Neural crest cell (in vitro differentiated cells): Measurements from ENCODE around the gene TRABD2B. TPM values are rescaled to one million over a fixed set of nuclear protein-coding genes. Genes with fewer than 3 reads are reported as not detected.

Experiments
- DNase-seq: peaks from one replicate; pipeline ENCODE4 v3.0.0; 2021; ENCODE audit warnings: low read depth, mixed read lengths, low spot score
- H3K27ac Mint-ChIP-seq: one replicate; pipeline ENCODE4 v1.8.0; 2021; ENCODE audit warnings: mild to moderate bottlenecking, mixed read lengths; ENCODE audit not compliant: unreplicated experiment
- H3K27me3 Mint-ChIP-seq: 2 replicates; pipeline ENCODE4 v1.8.0; 2021; ENCODE audit warnings: low read depth, mild to moderate bottlenecking, mixed read lengths
- H3K36me3 Mint-ChIP-seq: 2 replicates; pipeline ENCODE4 v1.8.0; 2021; ENCODE audit warnings: low read depth, mild to moderate bottlenecking, mixed read lengths
- H3K4me1 Mint-ChIP-seq: 2 replicates; pipeline ENCODE4 v1.8.0; 2021; ENCODE audit warnings: mixed read lengths
- H3K4me3 Mint-ChIP-seq: one replicate; pipeline ENCODE4 v1.8.0; 2021; ENCODE audit warnings: mild to moderate bottlenecking, mixed read lengths
- H3K9me3 Mint-ChIP-seq: 2 replicates; pipeline ENCODE4 v1.8.0; 2021; ENCODE audit warnings: mixed read lengths
- total RNA-seq: library from RNA; stranded (reverse); gene quantifications from 2 replicates; pipeline ENCODE4 v1.2.1, GENCODE V29; 2021
- TF ChIP-seq, protein P1 (sequence below): fragments of 200-600 bp; sonication (generic); conservative IDR thresholded peaks from 2 replicates; pipeline ENCODE4 v1.5.0; 2021; ENCODE audit warnings: antibody characterized with exemption, mild to moderate bottlenecking

TRABD2B gene
- total RNA-seq, 1 donor from 2014 or later: 0.49 TPM

- no peaks in the 10 kb centered on the region for H3K36me3 Mint-ChIP-seq
- H3K27ac Mint-ChIP-seq: no peak overlapping the region
- no peaks in the 10 kb centered on the region for H3K4me1 Mint-ChIP-seq
- no peak overlapping the region for H3K4me3 Mint-ChIP-seq
- TF ChIP-seq, protein P1, sequence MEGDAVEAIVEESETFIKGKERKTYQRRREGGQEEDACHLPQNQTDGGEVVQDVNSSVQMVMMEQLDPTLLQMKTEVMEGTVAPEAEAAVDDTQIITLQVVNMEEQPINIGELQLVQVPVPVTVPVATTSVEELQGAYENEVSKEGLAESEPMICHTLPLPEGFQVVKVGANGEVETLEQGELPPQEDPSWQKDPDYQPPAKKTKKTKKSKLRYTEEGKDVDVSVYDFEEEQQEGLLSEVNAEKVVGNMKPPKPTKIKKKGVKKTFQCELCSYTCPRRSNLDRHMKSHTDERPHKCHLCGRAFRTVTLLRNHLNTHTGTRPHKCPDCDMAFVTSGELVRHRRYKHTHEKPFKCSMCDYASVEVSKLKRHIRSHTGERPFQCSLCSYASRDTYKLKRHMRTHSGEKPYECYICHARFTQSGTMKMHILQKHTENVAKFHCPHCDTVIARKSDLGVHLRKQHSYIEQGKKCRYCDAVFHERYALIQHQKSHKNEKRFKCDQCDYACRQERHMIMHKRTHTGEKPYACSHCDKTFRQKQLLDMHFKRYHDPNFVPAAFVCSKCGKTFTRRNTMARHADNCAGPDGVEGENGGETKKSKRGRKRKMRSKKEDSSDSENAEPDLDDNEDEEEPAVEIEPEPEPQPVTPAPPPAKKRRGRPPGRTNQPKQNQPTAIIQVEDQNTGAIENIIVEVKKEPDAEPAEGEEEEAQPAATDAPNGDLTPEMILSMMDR: no peak
- H3K9me3 Mint-ChIP-seq: no peaks in the 10 kb centered on the region
- no peak for DNase-seq
- no peaks in the 10 kb centered on the region for H3K27me3 Mint-ChIP-seq
Observed at GRCh38 chr1:47769295-47769694, 227.9 kb downstream of the TRABD2B start.

DNA sequence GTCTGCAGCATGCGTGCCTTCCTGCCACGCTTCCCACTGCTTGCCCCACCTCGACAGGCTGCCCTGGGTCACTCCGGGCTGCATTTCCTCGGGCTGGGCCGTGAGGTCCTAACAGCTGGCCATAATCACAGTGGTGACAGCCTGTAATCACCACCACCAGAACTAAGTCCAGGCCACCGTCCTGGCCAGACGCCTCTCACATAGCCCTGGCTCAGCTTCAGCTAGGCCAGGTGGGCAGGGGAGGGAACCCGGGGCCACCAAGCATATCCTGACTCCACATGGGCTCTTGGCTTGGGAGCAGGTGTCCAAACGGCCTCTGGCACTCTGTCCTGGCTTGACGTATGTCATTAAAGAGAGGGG is 229.5 kb downstream of the TRABD2B start:
- no peaks in the 10 kb centered on the region for H3K9me3 Mint-ChIP-seq
- H3K27ac Mint-ChIP-seq: no peak overlapping the region

GRCh38 chr1:47766832-47767740 is 230.1 kb downstream of the TRABD2B start:
- H3K36me3 Mint-ChIP-seq: no peaks in the 10 kb centered on the region
- no peaks in the 10 kb centered on the region for H3K9me3 Mint-ChIP-seq
- H3K4me3 Mint-ChIP-seq: no peak overlapping the region
- no peaks in the 10 kb centered on the region for H3K27me3 Mint-ChIP-seq
- no peak overlapping the region for H3K27ac Mint-ChIP-seq
- DNase-seq: no peak
- TF ChIP-seq, protein P1: no peak
- no peaks in the 10 kb centered on the region for H3K4me1 Mint-ChIP-seq

More for the DNA sequence above, 229.5 kb downstream of the TRABD2B start:
- Mint-ChIP-seq H3K27me3 (no peaks in the 10 kb centered on the region), H3K4me3 (no peak overlapping the region), H3K4me1 (no peaks in the 10 kb centered on the region), H3K36me3 (no peaks in the 10 kb centered on the region)
- TF ChIP-seq, protein P1: no peak
- no peak for DNase-seq

GRCh38 chr1:47765742-47766485 is 231.3 kb downstream of the TRABD2B start:
- peaks cover 5% of the 10 kb centered on the region for H3K4me1 Mint-ChIP-seq
- no peak for DNase-seq
- no peaks in the 10 kb centered on the region for H3K36me3 Mint-ChIP-seq
- TF ChIP-seq, protein P1: no peak
- no peak overlapping the region for H3K4me3 Mint-ChIP-seq
- no peaks in the 10 kb centered on the region for H3K27me3 Mint-ChIP-seq
- no peak overlapping the region for H3K27ac Mint-ChIP-seq
- no peaks in the 10 kb centered on the region for H3K9me3 Mint-ChIP-seq

DNA sequence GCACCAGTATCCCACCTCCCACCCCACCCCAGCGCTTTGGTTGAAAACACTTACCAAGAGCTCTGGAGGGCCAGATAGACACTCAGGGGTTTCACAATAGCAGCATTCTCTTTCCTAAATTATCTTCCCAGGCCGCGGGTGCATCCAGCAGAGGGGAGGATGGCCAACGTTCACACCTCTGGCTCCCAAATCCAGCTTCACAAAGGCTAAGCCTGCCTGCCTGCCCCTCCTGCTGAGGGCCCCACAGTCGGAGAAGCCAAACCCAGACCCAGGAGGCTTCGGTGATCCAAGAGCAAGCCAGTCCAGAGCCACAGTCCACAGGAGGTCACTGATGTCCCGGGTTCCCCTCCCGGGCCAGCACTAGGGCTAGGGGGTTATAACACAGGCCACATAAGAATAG is 231.9 kb downstream of the TRABD2B start:
- Mint-ChIP-seq H3K4me3 (no peak overlapping the region), H3K27me3 (no peaks in the 10 kb centered on the region), H3K36me3 (no peaks in the 10 kb centered on the region), H3K4me1 (peaks cover 5% of the 10 kb centered on the region), H3K9me3 (no peaks in the 10 kb centered on the region), H3K27ac (no peak overlapping the region)
- TF ChIP-seq, protein P1: no peak
- no peak for DNase-seq
